Measurements from ENCODE around the gene SUGP1. TPM values are rescaled to one million over a fixed set of nuclear protein-coding genes. Genes with fewer than 3 reads are reported as not detected.

Gene SUGP1
- total and polyA plus RNA-seq, 2 of the 13 experiments (the other 11 are each of a cell fraction or from before 2014, with no cell fraction given), result 21.6 to 25.9 TPM

DNA sequence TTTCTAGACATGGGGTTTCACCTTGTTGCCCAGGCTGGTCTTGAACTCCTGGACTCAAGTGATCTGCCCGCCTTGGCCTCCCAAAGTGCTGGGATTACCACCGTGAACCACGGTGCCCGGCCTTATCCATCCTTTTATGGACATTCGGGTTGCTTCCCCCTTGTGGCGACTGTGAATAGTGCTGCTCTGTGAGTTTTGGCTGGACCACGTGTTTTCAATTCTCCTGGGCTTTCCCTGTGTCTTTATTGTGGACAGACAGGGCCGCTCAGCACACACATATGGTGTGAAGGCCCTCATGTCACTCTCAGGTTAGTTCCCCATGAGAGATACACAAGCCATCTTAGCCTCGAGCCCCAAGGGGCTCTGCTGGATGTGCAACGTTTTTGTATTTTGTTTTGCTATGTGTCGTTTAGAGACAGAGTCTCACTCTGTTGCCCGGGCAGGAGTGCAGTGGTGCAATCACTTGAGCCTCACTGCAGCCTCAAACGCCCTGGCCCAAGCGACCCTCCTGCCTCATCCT is 40.8 kb upstream of the SUGP1 start (continued):
- TF ChIP-seq PRDM15 (CRISPR knock-in tag; IDR thresholded peaks at IDR 0.05) (no peak), MXD4 (CRISPR knock-in tag; IDR thresholded peaks at IDR 0.05) (peak; percentile 72; the same call in 1 of the 2 replicates), SALL1 (CRISPR knock-in tag; IDR thresholded peaks at IDR 0.05) (0 out of 2 replicates have a peak, but pooled peaks have one; percentile 43), SPEN (CRISPR knock-in tag; IDR thresholded peaks at IDR 0.05; ENCODE audit: low read depth) (no peak), SATB2 (CRISPR knock-in tag; IDR thresholded peaks at IDR 0.05) (no peak), MED13 (CRISPR knock-in tag; IDR thresholded peaks at IDR 0.05) (no peak), ZNF34 (CRISPR knock-in tag; IDR thresholded peaks at IDR 0.05; ENCODE audit: borderline replicate concordance) (0 out of 2 replicates have a peak, but pooled peaks have one; percentile 31), ZNF841 (CRISPR knock-in tag; IDR thresholded peaks at IDR 0.05; ENCODE audit: borderline replicate concordance) (no peak), ZFP37 (CRISPR knock-in tag; IDR thresholded peaks at IDR 0.05; ENCODE audit: borderline replicate concordance) (no peak), ELF4 (CRISPR knock-in tag; IDR thresholded peaks at IDR 0.05; ENCODE audit: borderline replicate concordance) (no peak), ZNF850 (CRISPR knock-in tag; conservative IDR thresholded peaks at IDR 0.05) (no peak), U2AF1 (optimal IDR thresholded peaks at IDR 0.05; ENCODE audit: low read depth, low read length) (no peak), ZNF501 (CRISPR knock-in tag; IDR thresholded peaks at IDR 0.05) (peak; percentile 52; the same call in 1 of the 2 replicates), ZNF292 (CRISPR knock-in tag; IDR thresholded peaks at IDR 0.05; ENCODE audit: borderline replicate concordance, low read depth) (no peak), PREB (CRISPR knock-in tag; IDR thresholded peaks at IDR 0.05) (no peak), ZNF75D (CRISPR knock-in tag; IDR thresholded peaks at IDR 0.05; ENCODE audit: borderline replicate concordance) (no peak), CC2D1A (CRISPR knock-in tag; IDR thresholded peaks at IDR 0.05) (no peak), RFX3 (CRISPR knock-in tag; IDR thresholded peaks at IDR 0.05) (no peak), GTF2F1 (IDR thresholded peaks at IDR 0.05; ENCODE audit: low read length) (no peak), ZNF646 (CRISPR knock-in tag; IDR thresholded peaks at IDR 0.05) (no peak), ZFP62 (CRISPR knock-in tag; IDR thresholded peaks at IDR 0.05) (no peak)
